ENCODE measurements around the gene KCTD6.
A peak's percentile ranks its signal among the peaks of the same experiment; 100 is the strongest.
"Not testable (repeated sequence)": the region's sequence is repeated elsewhere in the genome, so short reads cannot be mapped to it uniquely, and the experiment has no call there.

Gene KCTD6

DNA sequence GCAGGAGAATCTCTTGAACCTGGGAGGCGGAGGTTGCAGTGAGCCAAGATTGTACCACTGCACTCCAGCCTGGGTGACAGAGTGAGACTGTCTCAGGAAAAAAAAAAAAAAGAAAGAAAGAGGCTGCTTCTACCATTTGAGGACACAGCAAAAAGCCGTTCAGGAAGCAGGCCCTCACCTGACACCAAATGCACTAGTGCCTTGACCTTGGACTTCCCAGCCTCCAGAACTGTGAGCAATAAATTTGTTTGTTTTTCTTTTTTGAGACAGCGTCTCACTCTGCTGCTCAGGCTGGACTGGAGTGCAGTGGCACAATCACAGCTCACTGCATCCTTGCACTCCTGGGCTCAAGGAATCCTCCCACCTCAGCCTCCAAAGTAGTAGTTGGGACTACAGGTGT, 35.5 kb downstream of the KCTD6 start:
- DNase-seq: not testable (repeated sequence)

DNA sequence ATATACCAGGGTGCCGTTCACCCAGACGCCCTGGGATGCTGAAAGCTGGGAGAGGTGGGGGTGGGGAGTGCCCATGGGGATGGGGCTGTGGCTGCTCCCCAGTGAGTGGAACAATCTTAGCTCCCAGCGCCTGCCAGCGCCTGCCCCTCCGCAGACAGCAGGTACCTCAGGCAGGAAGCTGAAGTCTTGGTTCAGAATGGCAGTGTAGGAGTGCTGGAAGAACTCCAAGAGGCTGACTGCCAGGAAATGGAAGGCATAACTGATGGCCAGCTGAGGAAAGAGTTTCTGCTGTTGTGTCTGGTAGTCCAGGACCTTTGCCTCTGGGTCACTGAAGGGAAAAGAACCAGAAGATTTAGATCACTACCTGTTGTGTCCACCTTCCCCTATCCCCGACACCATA, 36.7 kb downstream of the KCTD6 start:
- no peak for DNase-seq

GRCh38 chr3:58529516-58530353, 37.8 kb downstream of the KCTD6 start:
- no peak for DNase-seq

- DNase-seq: no peak
Observed at GRCh38 chr3:58530354-58530865, 38.5 kb downstream of the KCTD6 start.

GRCh38 chr3:58531555-58531954, 39.7 kb downstream of the KCTD6 start:
- no peak for DNase-seq

- DNase-seq: no peak
Observed at GRCh38 chr3:58531956-58532355, 40.1 kb downstream of the KCTD6 start.

DNA sequence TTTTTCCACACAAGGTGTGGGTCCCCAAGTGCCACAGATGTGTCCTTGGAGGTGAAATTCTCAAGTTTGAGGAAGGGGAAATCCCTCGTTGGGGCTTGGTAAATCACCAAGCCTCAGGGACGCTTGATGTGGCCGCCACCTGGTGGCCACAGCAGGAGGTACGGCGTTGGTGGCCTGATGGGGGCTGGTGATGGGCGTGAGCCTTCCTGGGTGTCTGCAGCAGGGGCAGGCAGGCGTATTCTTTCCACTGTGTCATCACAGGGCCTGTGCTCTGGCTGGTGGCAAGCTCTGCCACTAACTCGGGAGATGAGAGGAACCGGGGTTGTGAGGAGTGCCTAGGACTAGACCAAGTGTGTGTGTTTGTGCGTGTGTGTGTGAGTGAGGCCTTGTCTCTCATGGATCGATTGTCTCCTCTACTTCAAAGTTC, 40.9 kb downstream of the KCTD6 start:
- peak; percentile 73 for DNase-seq

DNA sequence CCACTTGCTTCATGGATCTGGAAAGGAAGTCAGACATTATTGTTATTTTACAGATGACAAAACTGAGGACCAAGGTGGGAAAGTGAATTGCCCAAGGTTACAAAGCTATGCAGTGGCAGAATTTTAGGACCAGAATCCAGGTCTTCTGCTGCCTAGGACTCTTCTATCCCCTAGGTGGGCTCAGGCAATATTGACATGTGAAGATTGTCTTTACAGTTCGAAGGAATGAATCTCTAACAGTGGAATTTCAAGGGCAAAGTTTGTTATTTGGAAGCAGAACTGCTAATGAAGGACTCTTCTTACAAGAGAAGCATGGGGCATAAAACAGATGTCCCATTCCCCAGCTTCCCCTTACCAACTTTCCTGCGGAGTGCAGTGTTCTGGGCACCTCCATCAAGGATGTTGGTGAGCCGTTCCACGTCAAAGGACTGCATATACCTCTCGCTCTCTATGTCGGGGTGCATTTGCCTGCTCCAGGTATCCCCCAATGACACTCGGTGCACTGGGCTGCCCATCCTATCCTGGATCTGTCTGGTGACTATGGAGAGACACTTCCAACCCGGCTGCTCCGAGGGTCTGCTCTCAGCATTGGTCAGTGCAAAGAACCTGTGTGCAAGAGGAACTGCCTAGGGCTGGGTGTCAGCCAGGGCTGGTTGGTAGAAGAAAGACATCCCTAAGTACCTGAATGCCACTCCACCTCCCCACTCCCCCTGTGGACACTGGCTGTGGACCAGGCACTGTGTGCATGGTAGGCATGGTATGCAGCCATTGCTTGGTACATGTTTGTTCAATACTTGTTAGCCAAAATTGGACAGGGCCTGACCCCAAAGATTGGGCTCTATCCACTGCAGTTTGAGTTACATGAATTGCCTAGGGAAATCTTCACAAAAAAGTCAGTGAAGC, 42.9 kb downstream of the KCTD6 start:
- DNase-seq: no peak

DNA sequence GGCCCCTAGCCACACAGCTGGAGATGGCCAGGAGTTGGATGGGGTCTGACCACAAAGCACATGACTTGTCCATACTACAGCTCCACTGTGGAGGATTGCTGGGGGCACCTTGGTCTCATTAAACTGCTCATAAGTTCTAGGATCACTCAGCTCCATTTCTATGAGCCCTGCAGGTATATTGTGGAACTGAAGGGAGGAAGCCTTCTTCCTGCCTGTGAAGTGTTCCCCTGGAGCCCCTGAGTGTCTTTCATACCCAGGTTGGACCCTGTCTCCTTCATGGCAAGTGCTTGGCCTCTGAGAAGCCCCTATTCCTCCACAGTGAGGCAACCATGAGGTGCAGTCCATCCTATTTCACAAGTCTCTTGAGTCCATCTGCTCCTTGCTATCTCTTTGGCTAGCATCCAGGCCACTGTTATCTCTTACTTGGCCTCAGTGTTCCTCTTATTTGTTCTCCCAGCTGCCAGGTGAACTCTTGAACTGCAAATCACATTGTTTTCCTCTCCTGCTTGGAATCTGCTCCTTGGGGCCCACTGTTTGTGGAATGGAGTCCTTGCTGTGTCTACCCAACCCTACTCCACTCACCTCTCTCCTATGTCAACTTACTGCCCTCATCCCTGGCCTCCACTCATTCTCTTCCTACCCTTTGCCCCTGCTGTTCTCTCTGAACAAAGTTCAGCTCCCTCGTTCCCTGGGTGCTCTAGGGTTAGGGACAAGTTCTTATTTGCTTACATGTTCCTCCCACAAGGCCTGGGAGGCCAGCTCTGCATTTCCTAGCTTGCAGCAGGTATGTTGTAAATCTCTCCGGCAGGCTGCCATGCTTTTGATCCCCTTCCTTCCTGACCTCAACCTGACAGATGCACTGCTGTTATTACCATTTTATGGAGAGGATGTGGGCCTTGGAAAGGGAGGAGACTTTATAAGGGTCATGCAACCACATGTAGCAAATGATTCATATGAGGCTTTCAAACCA, 43.9 kb downstream of the KCTD6 start:
- DNase-seq: no peak

DNA sequence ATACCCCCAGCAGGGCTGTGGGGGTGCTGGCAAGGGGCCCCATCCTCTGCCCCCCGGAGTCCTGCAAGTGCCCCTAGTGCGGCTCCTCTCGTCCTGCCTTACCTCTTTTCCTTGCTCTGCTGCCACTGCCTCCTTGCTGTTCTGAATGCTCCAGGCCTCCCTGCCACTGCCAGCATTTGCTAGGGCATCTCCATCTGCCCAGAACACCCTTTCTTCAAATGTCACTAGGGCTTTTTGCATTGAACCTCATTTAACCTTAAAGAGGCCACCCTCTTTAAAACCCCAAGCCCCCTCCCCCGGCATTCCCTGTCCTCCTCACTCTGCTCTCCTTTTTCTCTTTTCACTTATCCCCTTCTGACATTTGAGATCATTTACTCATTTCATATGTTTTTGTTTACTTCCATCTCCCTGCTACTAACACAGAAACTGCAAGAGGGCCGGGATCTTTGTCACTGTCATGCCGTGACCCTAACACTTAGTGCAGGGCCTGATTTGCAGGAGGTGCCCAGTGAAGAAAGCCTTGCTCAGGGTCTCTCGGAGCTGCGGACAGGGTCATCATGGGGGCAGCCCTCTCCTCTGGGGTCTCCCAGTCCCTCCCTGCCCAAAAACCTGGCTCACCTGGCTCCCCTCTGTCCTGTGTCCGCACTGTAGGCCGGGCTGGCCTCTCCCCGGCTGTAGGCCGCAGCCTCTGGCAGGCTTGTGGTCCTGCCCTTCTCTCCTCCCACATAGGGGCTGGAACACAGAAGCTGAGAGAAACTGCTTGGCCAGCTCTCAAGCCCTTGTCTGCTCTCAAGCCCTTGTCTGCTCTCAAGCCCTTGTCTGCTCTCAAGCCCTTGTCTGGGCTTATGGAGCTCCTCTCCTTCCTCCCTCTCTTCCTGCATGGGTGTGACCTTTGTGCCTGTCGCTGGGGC, 44.9 kb downstream of the KCTD6 start, which contains the start of gene ACOX2:
Gene ACOX2 (minus strand): TSS at position 690 of the 911 bp plus-strand sequence. CDS start 2,084 bp downstream, outside the sequence.
- no peak for DNase-seq

- DNase-seq: no peak
Observed at GRCh38 chr3:58537412-58538301, 45.8 kb downstream of the KCTD6 start.

- no peak for DNase-seq
Observed at GRCh38 chr3:58539626-58540025, 47.7 kb downstream of the KCTD6 start.

- no peak for DNase-seq
Observed at GRCh38 chr3:58540176-58540858, 48.4 kb downstream of the KCTD6 start.

DNA sequence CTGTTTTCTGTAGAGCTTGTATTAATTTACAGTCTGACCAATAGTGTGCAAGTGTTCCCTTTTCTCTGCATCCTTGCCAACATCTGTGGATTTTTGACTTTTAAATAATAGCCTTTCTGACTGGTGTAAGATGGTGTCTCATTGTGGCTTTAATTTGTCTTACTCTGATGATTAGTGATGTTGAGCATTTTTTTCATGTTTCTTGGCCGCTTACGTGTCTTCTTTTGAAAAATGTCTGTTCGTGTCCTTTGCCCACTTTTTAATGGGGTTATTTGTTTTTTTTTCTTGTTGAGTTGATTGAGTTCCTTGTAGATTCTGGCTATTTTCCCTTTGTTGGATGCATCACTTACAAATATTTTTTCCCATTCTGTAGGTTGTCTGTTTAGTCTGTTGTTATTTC, 52.6 kb downstream of the KCTD6 start:
- no peak for DNase-seq

GRCh38 chr3:58551636-58552180, 59.8 kb downstream of the KCTD6 start:
- no peak for DNase-seq
